Peyer's patch (tissue), 4 donors: Measurements from ENCODE around the gene CPXM2. TPM values are rescaled to one million over a fixed set of nuclear protein-coding genes. Genes with fewer than 3 reads are reported as not detected.

Experiments used
- DNase-seq, 3 donors: peaks; one replicate each; pipeline ENCODE4 v3.0.0-alpha.2; 2017 to 2019
- H3K27ac ChIP-seq, 4 donors: fragments of 200-600 bp; sonication (generic); one replicate each; pipeline ENCODE4 v1.5.1; 2016 to 2019
- H3K27me3 ChIP-seq, 2 donors: fragments of 200-600 bp; sonication (generic); one replicate each; pipeline ENCODE4 v1.5.1; 2019
- H3K36me3 ChIP-seq, 3 donors: fragments of 200-600 bp; sonication (generic); one replicate each; pipeline ENCODE4 v1.5.1; 2016 to 2019
- H3K4me1 ChIP-seq, 4 donors: fragments of 200-600 bp; sonication (generic); one replicate each; pipeline ENCODE4 v1.5.1; 2016 to 2019
- H3K4me3 ChIP-seq, 4 donors: fragments of 200-600 bp; sonication (generic); 1 replicate in 3 of 4; 2 replicates in 1 of 4; pipeline ENCODE4 v1.5.1; 2016 to 2019; ENCODE audit warnings: mild to moderate bottlenecking in 1 of 4
- H3K9me3 ChIP-seq, 4 donors: fragments of 200-600 bp; sonication (generic); one replicate each; pipeline ENCODE4 v1.5.1; 2016 to 2019; ENCODE audit warnings: mild to moderate bottlenecking in 1 of 4
- POLR2A ChIP-seq, 2 donors: fragments of 450-650 bp; IDR thresholded peaks; one replicate each; pipeline ENCODE4 v1.5.1; 2017; ENCODE audit warnings: antibody characterized with exemption in 2 of 2, mild to moderate bottlenecking in 2 of 2, moderate library complexity in 2 of 2
- total RNA-seq, 4 donors: library from RNA; depleted of rRNA; stranded (reverse); fragments of >200 nt; gene quantifications; one replicate each; pipeline ENCODE4 v1.1.0, GENCODE V29; 2016
- TF ChIP-seq, protein P1 (sequence below), 6 experiments: fragments of 450-650 bp in 4 of 6; fragments of 200-600 bp in 2 of 6; sonication (generic) in 1 of 6; IDR thresholded peaks; one replicate each; pipeline ENCODE4 v1.5.1; 2017 to 2019; ENCODE audit warnings: antibody characterized with exemption in 6 of 6, mild to moderate bottlenecking in 3 of 6, moderate library complexity in 1 of 6

Gene CPXM2
- total RNA-seq, 4 donors from 2014 or later, result 5.6 to 18.2 (median 7.7) TPM

DNA sequence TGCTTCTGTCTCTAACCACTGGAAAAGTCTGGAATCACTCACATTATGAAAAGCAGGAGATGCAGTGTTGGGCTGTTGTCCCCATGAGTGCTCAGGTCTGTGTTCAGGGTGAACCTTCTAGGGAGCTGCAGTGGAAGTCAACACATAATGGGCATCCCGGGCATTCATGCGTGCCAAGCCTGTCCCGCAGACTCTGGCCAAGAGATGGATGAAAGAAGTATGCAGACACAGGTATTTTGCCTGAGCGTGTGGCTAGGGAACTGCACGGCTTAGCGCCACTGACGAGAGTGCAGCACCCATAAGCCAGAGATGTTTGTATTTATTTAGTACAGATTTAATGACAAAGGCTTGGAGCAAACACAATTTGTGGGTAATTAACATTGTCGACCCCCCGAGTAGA, 140.7 kb downstream of the CPXM2 start:
- no peak for TF ChIP-seq POLR2A (IDR thresholded peaks at IDR 0.05)
- TF ChIP-seq, protein P1, sequence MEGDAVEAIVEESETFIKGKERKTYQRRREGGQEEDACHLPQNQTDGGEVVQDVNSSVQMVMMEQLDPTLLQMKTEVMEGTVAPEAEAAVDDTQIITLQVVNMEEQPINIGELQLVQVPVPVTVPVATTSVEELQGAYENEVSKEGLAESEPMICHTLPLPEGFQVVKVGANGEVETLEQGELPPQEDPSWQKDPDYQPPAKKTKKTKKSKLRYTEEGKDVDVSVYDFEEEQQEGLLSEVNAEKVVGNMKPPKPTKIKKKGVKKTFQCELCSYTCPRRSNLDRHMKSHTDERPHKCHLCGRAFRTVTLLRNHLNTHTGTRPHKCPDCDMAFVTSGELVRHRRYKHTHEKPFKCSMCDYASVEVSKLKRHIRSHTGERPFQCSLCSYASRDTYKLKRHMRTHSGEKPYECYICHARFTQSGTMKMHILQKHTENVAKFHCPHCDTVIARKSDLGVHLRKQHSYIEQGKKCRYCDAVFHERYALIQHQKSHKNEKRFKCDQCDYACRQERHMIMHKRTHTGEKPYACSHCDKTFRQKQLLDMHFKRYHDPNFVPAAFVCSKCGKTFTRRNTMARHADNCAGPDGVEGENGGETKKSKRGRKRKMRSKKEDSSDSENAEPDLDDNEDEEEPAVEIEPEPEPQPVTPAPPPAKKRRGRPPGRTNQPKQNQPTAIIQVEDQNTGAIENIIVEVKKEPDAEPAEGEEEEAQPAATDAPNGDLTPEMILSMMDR (IDR thresholded peaks at IDR 0.05), result no peak
- no peak for DNase-seq
- H3K27ac ChIP-seq, result no peak overlapping the region
- H3K9me3 ChIP-seq, result no peaks in the 10 kb centered on the region
- H3K27me3 ChIP-seq, result no peaks in the 10 kb centered on the region
- H3K36me3 ChIP-seq, result no peaks in the 10 kb centered on the region
- H3K4me1 ChIP-seq, result no peaks in the 10 kb centered on the region
- no peak overlapping the region for H3K4me3 ChIP-seq

DNA sequence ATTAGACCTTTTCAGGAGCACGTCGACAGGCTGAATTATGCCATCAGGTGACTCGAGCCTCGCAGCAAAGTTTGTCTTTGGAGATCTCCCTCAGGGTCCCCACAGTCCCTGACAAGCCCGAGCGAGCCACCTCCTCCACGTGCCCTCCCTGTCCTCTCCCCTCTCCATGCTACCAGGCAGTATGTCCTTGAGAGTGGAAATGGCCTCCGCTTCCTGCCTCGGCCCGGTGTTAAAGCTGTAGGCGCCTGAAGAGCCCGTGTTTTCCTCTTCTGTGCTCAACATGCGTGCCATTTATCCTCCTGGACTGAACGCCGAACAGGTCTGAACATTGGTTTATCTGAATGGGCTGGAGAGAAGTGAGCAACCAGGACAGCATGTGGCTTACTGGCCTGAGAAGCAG, 142.9 kb downstream of the CPXM2 start:
- H3K9me3 ChIP-seq, result no peaks in the 10 kb centered on the region
- no peak for TF ChIP-seq POLR2A (IDR thresholded peaks at IDR 0.05)
- TF ChIP-seq, protein P1 (IDR thresholded peaks at IDR 0.05), result no peak

DNA sequence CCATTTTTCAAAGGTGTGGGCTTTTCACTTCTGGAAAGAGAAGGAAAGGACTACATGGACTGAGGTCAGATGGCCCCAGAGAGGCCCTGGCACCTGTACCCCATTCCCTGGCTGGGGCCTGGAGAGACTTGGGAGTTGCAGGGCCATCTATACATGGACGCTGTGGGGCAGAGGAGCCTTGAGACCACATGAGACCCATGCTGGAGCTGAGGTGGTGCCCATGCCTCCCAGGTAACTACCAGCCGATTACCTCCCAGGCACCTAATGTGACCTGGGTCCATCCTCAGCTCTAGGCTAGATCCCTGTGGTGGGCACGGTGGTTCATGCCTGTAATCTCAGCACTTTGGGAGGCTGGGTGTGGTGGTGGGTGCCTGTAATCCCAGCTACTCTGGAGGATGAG, 144.2 kb downstream of the CPXM2 start:
- Histone ChIP-seq H3K4me1 (no peaks in the 10 kb centered on the region), H3K9me3 (no peaks in the 10 kb centered on the region)
- peak in 1 of 3 donors; percentile 26 for DNase-seq

More for the DNA sequence above, 142.9 kb downstream of the CPXM2 start:
- Histone ChIP-seq H3K27ac (no peak overlapping the region), H3K4me3 (no peak overlapping the region), H3K27me3 (no peaks in the 10 kb centered on the region), H3K4me1 (no peaks in the 10 kb centered on the region), H3K36me3 (no peaks in the 10 kb centered on the region)
- peak in 1 of 3 donors; percentile 18 for DNase-seq

DNA sequence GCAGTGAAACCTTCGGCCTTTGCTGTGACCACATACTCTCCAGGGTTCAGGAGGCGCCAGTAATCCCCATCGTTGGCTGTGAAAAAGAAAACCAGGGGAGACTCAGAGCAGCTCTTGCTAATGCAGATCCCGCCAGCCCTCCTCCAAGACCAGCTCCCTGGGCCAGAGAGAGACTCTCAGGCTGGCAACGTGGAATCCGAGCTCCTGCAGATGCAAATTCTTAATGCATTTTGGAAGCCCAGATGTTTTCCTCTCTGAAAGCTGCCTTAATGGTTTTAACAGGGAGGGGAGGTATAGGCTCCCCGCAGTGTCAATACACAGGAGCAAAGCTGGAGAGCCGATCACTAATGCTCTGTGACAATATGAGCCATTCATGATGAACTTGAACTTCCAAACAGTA, 144.7 kb downstream of the CPXM2 start:
- Histone ChIP-seq H3K4me1 (no peaks in the 10 kb centered on the region), H3K9me3 (no peaks in the 10 kb centered on the region)
- no peak for TF ChIP-seq POLR2A (IDR thresholded peaks at IDR 0.05)
- TF ChIP-seq, protein P1 (IDR thresholded peaks at IDR 0.05), result no peak

More for the DNA sequence above, 144.2 kb downstream of the CPXM2 start:
- Histone ChIP-seq H3K27me3 (no peaks in the 10 kb centered on the region), H3K4me3 (no peak overlapping the region), H3K36me3 (no peaks in the 10 kb centered on the region), H3K27ac (no peak overlapping the region)
- TF ChIP-seq POLR2A (IDR thresholded peaks at IDR 0.05), result no peak
- TF ChIP-seq, protein P1 (IDR thresholded peaks at IDR 0.05), result no peak

DNA sequence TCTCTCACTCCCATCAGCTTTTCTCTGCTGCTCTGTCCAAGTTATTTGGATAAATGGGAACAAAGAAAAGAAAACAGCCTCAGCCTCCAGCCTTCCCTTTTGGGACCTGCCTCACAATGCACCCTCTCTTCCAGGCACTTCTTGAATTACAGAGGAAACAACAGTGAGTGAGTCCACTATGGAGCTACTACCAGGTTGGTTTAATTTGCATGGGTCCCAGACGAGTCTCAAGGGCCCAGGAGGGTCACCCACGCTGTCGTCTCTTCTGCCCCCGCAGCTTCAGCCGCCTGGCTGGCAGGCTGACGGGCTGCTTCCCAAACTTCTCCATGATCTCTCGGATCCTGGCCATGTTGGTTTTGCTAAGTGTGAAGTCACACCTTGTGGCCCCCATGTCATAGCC, 145.1 kb downstream of the CPXM2 start:
- no peak for DNase-seq
- H3K4me3 ChIP-seq, result no peak overlapping the region
- no peak overlapping the region for H3K27ac ChIP-seq
- no peaks in the 10 kb centered on the region for H3K4me1 ChIP-seq
- no peaks in the 10 kb centered on the region for H3K36me3 ChIP-seq
- TF ChIP-seq, protein P1 (IDR thresholded peaks at IDR 0.05), result no peak
- TF ChIP-seq POLR2A (IDR thresholded peaks at IDR 0.05), result no peak
- no peaks in the 10 kb centered on the region for H3K9me3 ChIP-seq
- H3K27me3 ChIP-seq, result no peaks in the 10 kb centered on the region

More for the DNA sequence above, 144.7 kb downstream of the CPXM2 start:
- H3K36me3 ChIP-seq, result no peaks in the 10 kb centered on the region
- no peak overlapping the region for H3K27ac ChIP-seq
- DNase-seq, result peak in 1 of 3 donors; percentile 8
- H3K27me3 ChIP-seq, result no peaks in the 10 kb centered on the region
- no peak overlapping the region for H3K4me3 ChIP-seq

DNA sequence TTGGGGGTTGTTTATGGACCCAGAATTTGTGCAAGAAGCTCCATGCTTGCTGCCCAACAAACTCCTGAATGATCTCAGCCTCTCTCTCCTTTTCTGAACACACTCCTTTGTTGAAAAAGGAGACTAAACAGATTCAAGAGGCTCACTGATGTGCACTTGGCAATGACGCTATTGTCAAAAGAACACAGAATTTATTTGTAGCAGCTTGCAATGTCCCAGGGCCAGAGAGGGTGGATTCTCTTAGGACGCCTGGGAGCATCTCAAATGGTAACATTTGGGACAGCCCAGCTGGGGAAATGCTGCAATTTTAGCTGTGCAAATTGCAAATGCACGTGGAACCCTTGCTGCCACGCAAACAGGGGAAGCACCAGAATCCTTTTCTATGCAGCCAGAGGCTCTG, 145.5 kb downstream of the CPXM2 start:
- Histone ChIP-seq H3K4me1 (no peaks in the 10 kb centered on the region), H3K36me3 (no peaks in the 10 kb centered on the region), H3K9me3 (no peaks in the 10 kb centered on the region), H3K4me3 (no peak overlapping the region), H3K27ac (no peak overlapping the region), H3K27me3 (no peaks in the 10 kb centered on the region)
- DNase-seq, result peak in 1 of 3 donors; percentile 10
- TF ChIP-seq POLR2A (IDR thresholded peaks at IDR 0.05), result no peak
- TF ChIP-seq, protein P1 (IDR thresholded peaks at IDR 0.05), result no peak
